Central memory CD8-positive, alpha-beta T cell (primary cell): ENCODE data around the gene CT47B1.
"Not testable (repeated sequence)": the region's sequence is repeated elsewhere in the genome, so short reads cannot be mapped to it uniquely, and the experiment has no call there.

Source experiments
- ATAC-seq: fragments of 150-1000 bp; cut with Tn5 transposase; replicated peaks from 2 replicates; pipeline ENCODE4 v1.10.0; 2022; ENCODE audit warnings: mild to moderate bottlenecking, moderate FRiP score, moderate number of reproducible peaks; ENCODE audit not compliant: poor library complexity, severe bottlenecking; ENCODE audit errors: extremely low read depth
- DNase-seq, 2 donors: peaks; one replicate each; pipeline ENCODE4 v3.0.0; 2021; ENCODE audit warnings: low spot score in 2 of 2
- H3K27ac Mint-ChIP-seq: one replicate; pipeline ENCODE4 v1.8.0; 2022; ENCODE audit warnings: low read depth, mild to moderate bottlenecking, moderate library complexity, mixed read lengths
- H3K27me3 Mint-ChIP-seq: one replicate; pipeline ENCODE4 v1.8.0; 2022; ENCODE audit warnings: mixed read lengths
- H3K36me3 Mint-ChIP-seq: one replicate; pipeline ENCODE4 v1.8.0; 2022; ENCODE audit warnings: mild to moderate bottlenecking, moderate library complexity, mixed read lengths; ENCODE audit not compliant: insufficient read depth
- H3K4me1 Mint-ChIP-seq: one replicate; pipeline ENCODE4 v1.8.0; 2022; ENCODE audit warnings: mixed read lengths
- H3K4me3 Mint-ChIP-seq: one replicate; pipeline ENCODE4 v1.8.0; 2022; ENCODE audit warnings: mild to moderate bottlenecking, moderate library complexity, mixed read lengths
- H3K9me3 Mint-ChIP-seq: one replicate; pipeline ENCODE4 v1.8.0; 2022; ENCODE audit warnings: mixed read lengths

CT47B1 gene

DNA sequence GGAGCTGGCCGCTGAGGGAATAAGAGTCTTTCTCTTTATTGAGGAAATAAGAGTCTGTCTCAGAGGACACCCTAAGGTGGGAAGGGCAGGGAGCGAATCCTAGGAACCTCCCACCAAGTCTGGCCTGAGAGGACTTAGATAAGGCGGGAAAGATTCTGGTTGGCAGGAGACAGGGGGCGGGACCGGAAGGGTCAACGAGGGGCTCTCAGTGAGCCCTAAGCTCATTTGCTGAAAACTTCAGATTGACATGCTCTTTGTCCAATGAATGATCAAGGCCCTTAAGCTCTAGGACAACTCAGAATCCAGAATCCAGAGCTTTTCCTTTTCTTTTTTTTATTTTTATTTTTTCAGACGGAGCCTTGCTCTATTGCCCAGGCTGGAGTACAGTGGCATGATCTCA is at the start of gene CT47B1:
Gene CT47B1 (minus strand): TSS at position 101 of the 400 bp plus-strand sequence. CDS start 196 bp downstream, outside the sequence.
- DNase-seq, H3K27ac Mint-ChIP-seq, ATAC-seq, H3K9me3 Mint-ChIP-seq, H3K4me3 Mint-ChIP-seq, H3K27me3 Mint-ChIP-seq, H3K4me1 Mint-ChIP-seq, H3K36me3 Mint-ChIP-seq: not testable (repeated sequence)

DNA sequence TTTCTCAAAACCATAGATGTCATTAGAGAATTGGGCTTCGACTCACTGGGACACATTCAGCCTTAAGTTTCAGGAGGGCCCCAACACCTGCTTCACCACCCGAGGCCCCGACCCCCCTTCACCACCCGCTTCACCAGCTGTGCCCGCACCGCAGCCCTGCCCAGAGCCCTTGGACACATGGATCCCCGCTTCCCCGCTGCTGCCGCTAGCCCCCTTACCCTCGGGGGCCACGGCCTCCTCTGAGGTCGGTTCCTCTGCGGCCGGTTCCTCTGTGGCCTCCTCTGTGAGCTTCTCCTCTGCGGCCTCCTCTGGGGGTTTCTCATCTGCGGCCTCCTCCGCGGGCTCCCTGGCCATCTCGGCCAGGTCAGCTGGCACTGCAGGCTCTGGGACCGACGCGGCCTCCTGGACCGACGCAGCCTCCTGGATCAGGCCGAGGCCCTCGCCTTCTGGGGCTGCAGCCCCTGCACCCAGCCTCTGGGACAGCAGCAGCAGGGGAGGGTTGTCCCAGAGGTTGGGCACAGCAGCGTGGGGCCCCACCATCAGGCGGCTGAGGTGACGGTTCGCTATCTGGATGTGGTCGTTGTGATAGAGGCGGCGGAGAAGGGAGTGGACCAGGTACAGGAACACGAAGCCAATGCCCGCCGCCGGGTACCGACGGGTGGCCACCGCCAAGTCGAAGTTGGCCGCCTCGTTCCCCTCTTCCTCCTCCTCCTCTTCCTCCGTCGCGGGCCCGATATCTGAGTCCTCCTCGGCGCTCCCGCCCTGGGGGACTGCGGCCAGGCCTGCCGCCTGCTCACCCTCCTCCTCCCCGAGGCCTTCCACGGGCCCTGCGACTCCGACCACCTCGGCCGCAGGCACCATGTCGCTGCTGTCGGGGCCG is 748 bp downstream of the CT47B1 start:
- no peaks in the 10 kb centered on the region for H3K27me3 Mint-ChIP-seq
- H3K9me3 Mint-ChIP-seq, result no peaks in the 10 kb centered on the region
- no peak overlapping the region for H3K27ac Mint-ChIP-seq

DNA sequence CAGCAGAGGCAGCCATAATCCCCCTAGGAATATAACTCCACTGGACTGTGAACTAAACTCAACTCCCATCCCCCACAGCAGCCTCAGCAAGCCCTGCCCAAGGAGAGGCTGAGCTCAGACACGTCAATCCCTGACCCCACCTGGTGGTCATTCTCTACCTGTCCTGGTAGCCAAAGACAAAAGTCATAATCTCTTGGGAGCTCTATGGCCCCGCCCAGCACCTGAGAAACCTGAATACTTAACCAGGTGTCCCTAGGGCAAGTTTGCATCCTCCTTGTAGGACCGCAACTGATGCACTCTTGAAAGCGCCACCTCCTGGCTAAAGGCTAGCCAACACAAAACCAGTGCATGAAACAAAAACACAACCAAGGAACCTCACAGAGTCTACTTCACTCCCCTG is 18.4 kb downstream of the CT47B1 start:
- H3K4me3 Mint-ChIP-seq, result no peak overlapping the region
- H3K36me3 Mint-ChIP-seq, result no peaks in the 10 kb centered on the region
- peaks cover 5% of the 10 kb centered on the region for H3K4me1 Mint-ChIP-seq
- H3K9me3 Mint-ChIP-seq, result no peaks in the 10 kb centered on the region
- DNase-seq, result no peak
- no peaks in the 10 kb centered on the region for H3K27me3 Mint-ChIP-seq
- ATAC-seq, result no peak
- no peak overlapping the region for H3K27ac Mint-ChIP-seq

More for the DNA sequence above, 748 bp downstream of the CT47B1 start:
- ATAC-seq (no peak), DNase-seq (no peak)
- H3K4me3 Mint-ChIP-seq, result no peak overlapping the region
- no peaks in the 10 kb centered on the region for H3K4me1 Mint-ChIP-seq
- no peaks in the 10 kb centered on the region for H3K36me3 Mint-ChIP-seq

DNA sequence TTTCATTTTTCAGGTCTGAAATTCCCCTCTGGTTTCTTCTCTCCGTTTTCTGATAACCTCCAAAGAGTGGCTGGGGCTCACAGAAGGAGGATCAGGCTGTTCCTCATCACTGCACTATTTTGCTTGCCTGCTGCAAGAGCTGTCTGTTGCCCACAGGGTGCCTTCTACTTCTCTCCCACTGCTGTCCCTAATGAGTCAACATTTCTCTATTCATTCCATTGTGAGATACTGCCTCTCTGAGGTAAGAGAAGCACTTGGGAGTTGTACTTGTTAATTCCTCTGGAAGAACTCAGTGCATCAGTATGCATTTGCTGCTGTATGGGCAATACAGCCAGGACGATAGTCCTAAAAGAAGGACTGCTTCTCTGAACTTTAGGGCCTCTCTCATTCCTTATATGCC is 34.8 kb downstream of the CT47B1 start:
- ATAC-seq (no peak), DNase-seq (no peak)
- H3K4me1 Mint-ChIP-seq, result no peaks in the 10 kb centered on the region
- H3K27me3 Mint-ChIP-seq, result peaks cover 9% of the 10 kb centered on the region
- no peaks in the 10 kb centered on the region for H3K9me3 Mint-ChIP-seq
- no peak overlapping the region for H3K4me3 Mint-ChIP-seq
- H3K27ac Mint-ChIP-seq, result no peak overlapping the region
- H3K36me3 Mint-ChIP-seq, result no peaks in the 10 kb centered on the region

DNA sequence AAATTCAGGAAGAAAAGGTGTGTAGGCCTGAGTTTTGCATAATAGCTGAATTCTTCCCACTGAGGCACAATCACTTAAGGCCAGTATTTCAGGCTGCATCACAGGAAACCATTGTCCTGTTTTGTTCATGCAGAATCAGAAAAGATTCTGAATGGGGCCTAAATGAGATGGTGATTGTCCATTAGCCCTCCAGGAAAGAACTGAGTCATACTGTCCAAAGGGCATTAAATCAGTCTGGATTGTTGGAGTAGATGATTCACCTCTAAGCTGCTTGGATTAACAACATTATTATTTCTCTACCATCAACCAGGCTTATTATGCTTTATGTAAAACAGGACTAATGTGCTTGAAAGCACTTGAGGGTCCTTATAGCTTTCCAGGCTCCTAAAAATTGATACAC is 36.2 kb downstream of the CT47B1 start:
- Mint-ChIP-seq H3K4me1 (no peaks in the 10 kb centered on the region), H3K27me3 (peaks cover 9% of the 10 kb centered on the region), H3K9me3 (no peaks in the 10 kb centered on the region), H3K36me3 (no peaks in the 10 kb centered on the region), H3K27ac (no peak overlapping the region), H3K4me3 (no peak overlapping the region)
- no peak for ATAC-seq
- DNase-seq, result no peak

DNA sequence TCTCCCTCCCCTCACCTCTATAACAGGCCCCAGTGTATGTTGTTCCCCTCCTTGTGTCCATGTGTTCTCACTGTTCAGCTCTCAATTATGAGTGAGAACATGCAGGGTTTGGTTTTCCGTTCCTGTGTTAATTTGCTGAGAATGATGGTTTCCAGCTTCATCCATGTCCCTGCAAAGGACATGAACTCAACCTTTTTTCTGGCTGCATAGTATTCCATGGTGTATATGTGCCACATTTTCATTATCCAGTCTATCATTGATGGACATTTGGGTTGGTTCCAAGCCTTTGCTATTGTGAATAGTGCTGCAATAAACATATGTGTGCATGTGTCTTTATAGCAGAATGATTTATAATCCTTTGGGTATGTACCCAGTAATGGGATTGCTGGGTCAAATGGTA is 48.5 kb downstream of the CT47B1 start:
- not testable (repeated sequence) for H3K36me3 Mint-ChIP-seq, ATAC-seq, H3K27me3 Mint-ChIP-seq, H3K4me1 Mint-ChIP-seq, H3K4me3 Mint-ChIP-seq, H3K27ac Mint-ChIP-seq, DNase-seq
- H3K9me3 Mint-ChIP-seq, result peaks cover 16% of the 10 kb centered on the region

DNA sequence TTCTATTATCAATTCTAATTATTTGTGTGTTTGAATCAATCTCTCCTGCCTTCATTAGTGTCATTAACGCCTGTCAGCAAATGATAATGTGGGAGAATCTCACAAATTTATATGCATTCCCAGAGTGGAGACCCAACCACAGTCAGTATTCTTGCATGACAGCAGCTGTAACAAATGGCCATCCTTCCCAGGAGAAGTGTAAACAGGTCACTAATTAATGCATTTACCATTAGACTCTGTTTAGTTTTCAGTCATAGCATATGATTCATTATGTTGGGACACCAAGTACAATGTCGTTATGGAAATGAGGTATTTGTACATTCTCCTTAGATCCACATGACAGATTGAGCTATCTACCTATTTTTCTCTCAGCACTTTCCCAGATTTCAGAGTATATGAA is 50.5 kb downstream of the CT47B1 start:
- no peaks in the 10 kb centered on the region for H3K27me3 Mint-ChIP-seq
- H3K9me3 Mint-ChIP-seq, result peaks cover 2% of the 10 kb centered on the region
- no peaks in the 10 kb centered on the region for H3K36me3 Mint-ChIP-seq
- DNase-seq (no peak), ATAC-seq (no peak)
- H3K4me3 Mint-ChIP-seq, result no peak overlapping the region
- no peak overlapping the region for H3K27ac Mint-ChIP-seq
- no peaks in the 10 kb centered on the region for H3K4me1 Mint-ChIP-seq

DNA sequence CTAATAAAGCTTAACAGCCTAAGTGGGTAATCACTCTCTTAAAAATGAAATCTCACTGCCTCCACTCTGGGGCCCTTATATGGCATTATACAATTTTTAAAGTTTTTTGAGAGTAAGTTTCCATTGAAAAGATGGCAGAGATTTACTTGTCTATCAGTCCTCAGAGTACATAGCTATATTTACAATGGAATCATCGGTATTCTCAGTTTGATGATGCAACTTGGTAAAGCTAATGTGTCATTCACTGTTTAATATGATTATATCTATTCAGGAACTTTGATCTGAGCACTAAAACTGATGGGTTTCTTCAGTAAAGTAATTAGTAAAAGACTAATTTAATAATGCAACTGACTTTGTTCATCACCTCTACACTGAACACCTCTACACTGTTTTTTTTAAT is 51.6 kb downstream of the CT47B1 start:
- H3K4me3 Mint-ChIP-seq, result no peak overlapping the region
- no peaks in the 10 kb centered on the region for H3K27me3 Mint-ChIP-seq
- no peak for ATAC-seq
- no peak for DNase-seq
- no peaks in the 10 kb centered on the region for H3K36me3 Mint-ChIP-seq
- no peaks in the 10 kb centered on the region for H3K4me1 Mint-ChIP-seq
- no peak overlapping the region for H3K27ac Mint-ChIP-seq
- no peaks in the 10 kb centered on the region for H3K9me3 Mint-ChIP-seq

DNA sequence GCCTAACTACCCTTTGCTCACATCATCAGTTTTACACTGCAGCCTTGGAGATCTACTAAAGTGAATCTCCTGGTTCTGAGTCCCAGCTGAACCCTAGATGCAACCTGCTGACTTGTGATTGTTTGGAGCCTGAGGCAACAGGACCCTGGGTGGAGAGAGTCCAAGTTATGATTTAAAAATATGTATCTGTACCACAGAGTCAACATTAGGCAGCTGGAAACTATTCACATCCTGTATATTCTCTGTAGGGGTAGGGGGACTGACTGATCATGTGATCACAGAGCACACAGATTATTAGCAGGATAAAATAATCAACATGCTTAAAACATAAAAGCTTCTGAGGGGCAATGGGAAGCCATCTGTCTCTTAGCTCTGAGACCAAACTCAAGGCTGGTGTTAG is 52.1 kb downstream of the CT47B1 start:
- no peak overlapping the region for H3K27ac Mint-ChIP-seq
- H3K9me3 Mint-ChIP-seq, result no peaks in the 10 kb centered on the region
- ATAC-seq (no peak), DNase-seq (no peak)
- no peak overlapping the region for H3K4me3 Mint-ChIP-seq
- no peaks in the 10 kb centered on the region for H3K27me3 Mint-ChIP-seq
- no peaks in the 10 kb centered on the region for H3K4me1 Mint-ChIP-seq
- H3K36me3 Mint-ChIP-seq, result no peaks in the 10 kb centered on the region
